Hepatocyte (in vitro differentiated cells): ENCODE data around the gene USH2A. TPM values are rescaled to one million over a fixed set of nuclear protein-coding genes. Genes with fewer than 3 reads are reported as not detected.

Experiments
- DNase-seq: peaks from one replicate; pipeline ENCODE4 v3.0.0-alpha.2; 2016; ENCODE audit warnings: low spot score
- H2AFZ ChIP-seq: fragments of 200-600 bp; sonication (generic); 2 replicates; pipeline ENCODE4 v1.6.0; 2016; ENCODE audit warnings: antibody characterized with exemption, mild to moderate bottlenecking
- H3K27ac ChIP-seq: fragments of 200-600 bp; sonication (generic); 2 replicates; pipeline ENCODE4 v1.5.1; 2016; ENCODE audit warnings: mild to moderate bottlenecking
- H3K27me3 ChIP-seq: fragments of 200-600 bp; sonication (generic); 2 replicates; pipeline ENCODE4 v1.6.1; 2016
- H3K36me3 ChIP-seq: fragments of 200-600 bp; sonication (generic); replicated peaks from 2 replicates; pipeline ENCODE4 v1.5.1; 2016; ENCODE audit warnings: low read depth; ENCODE audit not compliant: insufficient read depth
- H3K4me1 ChIP-seq: fragments of 200-600 bp; sonication (generic); 2 replicates; pipeline ENCODE4 v1.5.1; 2016; ENCODE audit warnings: mild to moderate bottlenecking, moderate library complexity; ENCODE audit not compliant: insufficient read depth
- H3K4me2 ChIP-seq: fragments of 200-600 bp; sonication (generic); 2 replicates; pipeline ENCODE4 v1.6.0; 2016
- H3K4me3 ChIP-seq: fragments of 200-600 bp; sonication (generic); 2 replicates; pipeline ENCODE4 v1.5.1; 2016; ENCODE audit warnings: mild to moderate bottlenecking
- H3K79me2 ChIP-seq: fragments of 200-600 bp; sonication (generic); 2 replicates; pipeline ENCODE4 v1.6.0; 2017; ENCODE audit warnings: mild to moderate bottlenecking
- H3K9me2 ChIP-seq: fragments of 200-600 bp; sonication (generic); replicated peaks from 2 replicates; pipeline ENCODE4 v1.6.0; 2017; ENCODE audit warnings: mild to moderate bottlenecking; ENCODE audit not compliant: insufficient read depth
- H3K9me3 ChIP-seq: fragments of 200-600 bp; sonication (generic); 2 replicates; pipeline ENCODE4 v1.5.1; 2016; ENCODE audit warnings: low read depth, mild to moderate bottlenecking
- H4K20me1 ChIP-seq: fragments of 200-600 bp; sonication (generic); 2 replicates; pipeline ENCODE4 v1.6.0; 2016; ENCODE audit warnings: mild to moderate bottlenecking; ENCODE audit not compliant: insufficient read depth, poor library complexity, severe bottlenecking
- CTCF ChIP-seq: fragments of 200-600 bp; sonication (generic); IDR thresholded peaks from 2 replicates; pipeline ENCODE4 v1.5.1; 2016; ENCODE audit warnings: antibody characterized with exemption, mild to moderate bottlenecking; ENCODE audit not compliant: poor library complexity
- EZH2 ChIP-seq: fragments of 200-600 bp; sonication (generic); IDR thresholded peaks from 2 replicates; pipeline ENCODE4 v1.6.1; 2016; ENCODE audit warnings: antibody characterized with exemption, mild to moderate bottlenecking, borderline replicate concordance
- EZH2phosphoT487 ChIP-seq: fragments of 200-600 bp; sonication (generic); IDR thresholded peaks from one replicate; pipeline ENCODE4 v1.6.1; 2018; ENCODE audit warnings: antibody characterized with exemption, mild to moderate bottlenecking, low read depth, moderate library complexity; ENCODE audit not compliant: unreplicated experiment, severe bottlenecking
- WGBS: methylation state at CpG from one replicate; pipeline ENCODE4 v1.1.6; 2016; ENCODE audit warnings: low lambda C conversion rate; ENCODE audit errors: missing lambda C conversion rate; 5-methylcytosine and 5-hydroxymethylcytosine counted together
- polyA plus RNA-seq: library from polyadenylated mRNA; unstranded; fragments of >200 nt; fragmentation: Nextera tagmentation; extraction: Ambion mirVana; gene quantifications from 2 replicates; pipeline ENCODE4 v1.2.1, GENCODE V29; 2016
- total RNA-seq: library from RNA; depleted of rRNA; stranded (reverse); fragments of >200 nt; gene quantifications from 2 replicates; pipeline ENCODE4 v1.2.3, GENCODE V29; 2014

USH2A gene
- total and polyA plus RNA-seq, 2 experiments from 2014 or later, result 0.07 TPM; not detected in 1

GRCh38 chr1:216032284-216032683 is 391.0 kb downstream of the USH2A start:
- no peak overlapping the region for H3K4me2 ChIP-seq
- H3K4me1 ChIP-seq, result no peaks in the 10 kb centered on the region
- no peaks in the 10 kb centered on the region for H3K79me2 ChIP-seq
- H2AFZ ChIP-seq, result no peak overlapping the region
- H3K36me3 ChIP-seq, result no peaks in the 10 kb centered on the region
- 91% methylated on average over 1 of the region's 1 CpG for WGBS
- H3K4me3 ChIP-seq, result no peak overlapping the region
- H3K9me2 ChIP-seq, result no peaks in the 10 kb centered on the region
- H3K27me3 ChIP-seq, result no peaks in the 10 kb centered on the region
- no peaks in the 10 kb centered on the region for H3K9me3 ChIP-seq
- TF ChIP-seq EZH2phosphoT487 (no peak), EZH2 (no peak), CTCF (no peak)
- no peak overlapping the region for H3K27ac ChIP-seq
- H4K20me1 ChIP-seq, result no peaks in the 10 kb centered on the region
- DNase-seq, result no peak

- TF ChIP-seq EZH2 (no peak), CTCF (no peak), EZH2phosphoT487 (no peak)
These were observed 394.6 kb downstream of the USH2A start for GRCh38 chr1:216028631-216029030.

GRCh38 chr1:216024546-216024945 is 398.7 kb downstream of the USH2A start:
- DNase-seq, result no peak
- no peaks in the 10 kb centered on the region for H3K9me3 ChIP-seq
- H4K20me1 ChIP-seq, result no peaks in the 10 kb centered on the region
- TF ChIP-seq EZH2, result no peak
- TF ChIP-seq EZH2phosphoT487, result no peak
- TF ChIP-seq CTCF, result no peak
- no peak overlapping the region for H3K4me2 ChIP-seq
- no peaks in the 10 kb centered on the region for H3K9me2 ChIP-seq
- no peaks in the 10 kb centered on the region for H3K79me2 ChIP-seq
- no peak overlapping the region for H2AFZ ChIP-seq
- no peaks in the 10 kb centered on the region for H3K4me1 ChIP-seq
- H3K36me3 ChIP-seq, result no peaks in the 10 kb centered on the region
- H3K27me3 ChIP-seq, result no peaks in the 10 kb centered on the region
- H3K4me3 ChIP-seq, result no peak overlapping the region
- 89% methylated on average over 2 of the region's 2 CpGs for WGBS
- H3K27ac ChIP-seq, result no peak overlapping the region

More at GRCh38 chr1:216028631-216029030, 394.6 kb downstream of the USH2A start:
- Histone ChIP-seq H3K4me2 (no peak overlapping the region), H4K20me1 (no peaks in the 10 kb centered on the region), H3K27ac (no peak overlapping the region), H3K9me2 (no peaks in the 10 kb centered on the region), H3K36me3 (no peaks in the 10 kb centered on the region), H3K79me2 (no peaks in the 10 kb centered on the region), H3K4me1 (no peaks in the 10 kb centered on the region), H3K27me3 (no peaks in the 10 kb centered on the region), H3K9me3 (no peaks in the 10 kb centered on the region), H3K4me3 (no peak overlapping the region), H2AFZ (no peak overlapping the region)
- no peak for DNase-seq
- WGBS, result 100% methylated on average over 1 of the region's 1 CpG
